ENCODE data around the gene CNTNAP2. TPM values are rescaled to one million over a fixed set of nuclear protein-coding genes. Genes with fewer than 3 reads are reported as not detected.

Gene CNTNAP2
- total and polyA plus RNA-seq, 12 donors: 0.07 to 0.77 (median 0.24) TPM

DNA sequence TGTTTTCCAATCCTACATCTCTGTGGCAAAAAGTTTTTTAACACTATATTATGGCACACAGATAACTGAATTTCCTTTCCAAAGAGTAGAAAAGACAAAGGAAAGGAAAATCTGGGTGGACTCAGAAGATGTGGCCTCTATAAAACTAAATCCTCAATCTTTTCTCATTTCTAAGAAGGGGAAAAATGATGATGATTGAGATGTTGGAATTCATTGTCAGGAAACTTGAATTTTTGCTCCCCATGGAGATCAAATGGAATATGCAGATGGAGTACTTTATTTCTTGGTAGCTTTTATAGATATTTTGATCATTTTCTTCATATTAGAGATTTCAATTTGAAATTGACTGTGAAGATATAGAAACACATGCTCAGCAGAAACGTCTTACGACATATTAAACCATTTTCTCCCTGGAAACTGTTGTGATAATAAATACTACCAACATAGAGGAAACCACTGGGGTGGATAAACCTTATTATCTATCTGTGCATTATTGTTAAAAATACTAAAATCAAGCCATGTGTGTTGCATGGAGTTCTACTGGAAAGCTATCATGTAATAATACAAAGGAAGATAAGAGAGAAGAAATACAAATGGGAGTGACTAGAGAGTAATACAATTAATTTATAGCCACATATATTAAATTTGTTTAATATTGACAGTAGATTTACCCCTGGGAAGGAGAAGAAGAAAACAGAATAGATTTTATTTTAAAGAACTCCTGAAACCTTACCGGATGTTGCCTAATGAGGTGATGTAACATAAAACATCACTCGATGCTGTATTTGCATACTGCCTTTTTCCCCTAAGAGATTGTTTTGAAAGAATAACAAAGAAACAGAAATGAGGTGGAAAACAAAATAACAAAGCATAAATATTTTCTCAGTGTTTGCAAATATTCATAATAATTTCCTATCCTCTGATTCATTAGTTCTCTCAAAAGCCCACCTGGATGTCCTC lies 1542.7 kb downstream of the CNTNAP2 start:
- Histone ChIP-seq H3K9me3 (peaks cover 0 to 4% (median 0%) of the 10 kb centered on the region in 11 donors), H3K4me3 (no peak overlapping the region), H3K36me3 (no peaks in the 10 kb centered on the region), H3K4me1 (no peaks in the 10 kb centered on the region), H3K27ac (no peak overlapping the region), H3K27me3 (no peaks in the 10 kb centered on the region)
- no peak for ATAC-seq
- TF ChIP-seq, protein P1, sequence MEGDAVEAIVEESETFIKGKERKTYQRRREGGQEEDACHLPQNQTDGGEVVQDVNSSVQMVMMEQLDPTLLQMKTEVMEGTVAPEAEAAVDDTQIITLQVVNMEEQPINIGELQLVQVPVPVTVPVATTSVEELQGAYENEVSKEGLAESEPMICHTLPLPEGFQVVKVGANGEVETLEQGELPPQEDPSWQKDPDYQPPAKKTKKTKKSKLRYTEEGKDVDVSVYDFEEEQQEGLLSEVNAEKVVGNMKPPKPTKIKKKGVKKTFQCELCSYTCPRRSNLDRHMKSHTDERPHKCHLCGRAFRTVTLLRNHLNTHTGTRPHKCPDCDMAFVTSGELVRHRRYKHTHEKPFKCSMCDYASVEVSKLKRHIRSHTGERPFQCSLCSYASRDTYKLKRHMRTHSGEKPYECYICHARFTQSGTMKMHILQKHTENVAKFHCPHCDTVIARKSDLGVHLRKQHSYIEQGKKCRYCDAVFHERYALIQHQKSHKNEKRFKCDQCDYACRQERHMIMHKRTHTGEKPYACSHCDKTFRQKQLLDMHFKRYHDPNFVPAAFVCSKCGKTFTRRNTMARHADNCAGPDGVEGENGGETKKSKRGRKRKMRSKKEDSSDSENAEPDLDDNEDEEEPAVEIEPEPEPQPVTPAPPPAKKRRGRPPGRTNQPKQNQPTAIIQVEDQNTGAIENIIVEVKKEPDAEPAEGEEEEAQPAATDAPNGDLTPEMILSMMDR (IDR thresholded peaks at IDR 0.05): no peak
- no peak for DNase-seq
- 82 to 84% methylated on average over 4 of the region's 4 CpGs for whole genome bisulfite sequencing, 2 donors
- intact Hi-C loops (cut with DNase I): no loop called here

DNA sequence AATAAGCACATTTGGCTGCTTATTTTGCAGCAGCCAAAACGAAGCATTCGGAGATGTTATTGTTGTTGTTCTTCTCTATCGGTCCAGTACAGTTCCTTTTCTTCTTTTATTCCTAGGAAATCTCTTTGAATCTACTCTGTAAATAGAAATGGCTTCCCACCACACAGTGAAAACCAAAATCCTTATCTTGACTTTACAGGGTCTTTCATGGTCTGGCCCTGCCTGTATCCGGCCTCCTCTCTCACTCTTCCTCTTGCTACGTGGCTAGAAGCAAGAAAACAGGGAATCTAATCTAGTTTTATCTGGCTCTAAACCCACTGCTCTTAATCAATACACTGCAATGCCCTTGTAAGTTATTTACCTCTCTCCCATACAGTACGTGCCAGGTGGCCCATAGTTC lies 1547.9 kb downstream of the CNTNAP2 start:
- H3K4me1 ChIP-seq: no peaks in the 10 kb centered on the region
- intact Hi-C loops (cut with DNase I): no loop called here
- ATAC-seq (no peak), DNase-seq (no peak)
- H3K4me3 ChIP-seq: no peak overlapping the region
- H3K36me3 ChIP-seq: no peaks in the 10 kb centered on the region
- H3K27me3 ChIP-seq: no peaks in the 10 kb centered on the region
- no peak overlapping the region for H3K27ac ChIP-seq
- 49 to 53% methylated on average over 6 of the region's 6 CpGs for WGBS, 2 donors
- TF ChIP-seq, protein P1 (IDR thresholded peaks at IDR 0.05): no peak
- no peaks in the 10 kb centered on the region for H3K9me3 ChIP-seq

DNA sequence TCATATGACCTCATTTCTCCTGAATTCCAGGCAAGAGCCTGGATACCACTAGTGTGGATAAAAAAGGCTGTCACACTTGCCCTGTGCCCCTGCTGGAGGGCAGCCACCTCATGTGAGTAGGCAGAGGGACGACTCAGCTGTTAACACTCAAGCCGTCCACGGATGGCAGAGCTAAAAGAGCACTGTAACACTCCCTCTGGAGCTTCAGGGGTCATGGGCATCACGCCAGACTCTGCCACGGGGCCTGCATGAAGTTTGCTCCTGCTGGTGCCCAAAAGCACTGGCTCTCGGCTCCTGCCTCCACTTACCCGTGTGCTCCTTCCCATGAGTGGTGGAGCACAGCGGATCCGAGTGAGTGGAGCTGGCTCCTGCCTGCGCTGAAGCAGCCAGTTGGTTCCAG lies 1554.2 kb downstream of the CNTNAP2 start:
- Histone ChIP-seq H3K36me3 (no peaks in the 10 kb centered on the region), H3K4me3 (no peak overlapping the region), H3K4me1 (no peaks in the 10 kb centered on the region), H3K9me3 (no peaks in the 10 kb centered on the region), H3K27ac (no peak overlapping the region), H3K27me3 (no peaks in the 10 kb centered on the region)
- DNase-seq (no peak), ATAC-seq (no peak)
- intact Hi-C loops (cut with DNase I): no loop called here
- WGBS, 2 donors: 83% methylated on average over 10 of the region's 10 CpGs
- TF ChIP-seq, protein P1 (IDR thresholded peaks at IDR 0.05): no peak

DNA sequence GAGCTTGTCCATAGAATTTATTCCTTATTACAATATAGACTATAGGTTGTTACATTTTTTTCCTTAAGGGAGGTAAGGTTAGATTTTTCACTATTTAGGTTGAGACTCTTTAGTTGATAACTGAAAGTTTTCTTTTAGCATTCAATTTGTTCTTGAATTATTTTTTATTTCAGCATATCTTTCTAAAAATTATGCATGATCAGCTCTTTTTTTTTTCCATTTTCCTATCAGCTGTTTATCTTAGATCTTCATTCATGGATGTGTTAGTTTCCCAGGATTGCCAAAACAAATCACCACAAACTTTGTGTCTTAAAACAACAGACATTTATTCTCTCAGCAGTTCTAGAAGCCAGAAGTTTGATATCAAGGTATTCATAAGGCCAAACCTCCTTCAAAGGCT lies 1558.1 kb downstream of the CNTNAP2 start:
- Histone ChIP-seq H3K27me3 (no peaks in the 10 kb centered on the region), H3K4me3 (no peak overlapping the region), H3K9me3 (no peaks in the 10 kb centered on the region), H3K4me1 (no peaks in the 10 kb centered on the region), H3K36me3 (no peaks in the 10 kb centered on the region), H3K27ac (no peak overlapping the region)
- ATAC-seq (no peak), DNase-seq (no peak)
- TF ChIP-seq, protein P1 (IDR thresholded peaks at IDR 0.05): no peak
- intact Hi-C loops (cut with DNase I): no loop called here

All from heart right ventricle (tissue), 16 donors.